Liver (tissue), 9 donors: ENCODE results near the gene KCNN3. TPM values are rescaled to one million over a fixed set of nuclear protein-coding genes. Genes with fewer than 3 reads are reported as not detected.

Experiments used
- DNase-seq: peaks from one replicate; pipeline ENCODE4 v3.0.0-alpha.2; 2017; ENCODE audit warnings: low spot score
- H3K27ac ChIP-seq, 2 donors: one replicate each; pipeline ENCODE4 v1.7.0; 2013; ENCODE audit warnings: inconsistent platforms in 2 of 2, low read length in 2 of 2, control low read depth in 1 of 2, low read depth in 1 of 2, mild to moderate bottlenecking in 1 of 2
- H3K27me3 ChIP-seq, 4 donors: one replicate each; pipeline versions ENCODE4 v1.6.1 to v1.7.0; 2013; ENCODE audit warnings: low read length in 3 of 4, inconsistent platforms in 1 of 4, mild to moderate bottlenecking in 1 of 4, moderate library complexity in 1 of 4; ENCODE audit not compliant: control insufficient read depth in 4 of 4, insufficient read depth in 4 of 4
- H3K36me3 ChIP-seq, 4 donors: one replicate each; pipeline versions ENCODE4 v1.6.1 to v1.7.0; 2013; ENCODE audit warnings: low read length in 3 of 4, mild to moderate bottlenecking in 3 of 4, low read depth in 1 of 4, moderate library complexity in 1 of 4; ENCODE audit not compliant: control insufficient read depth in 4 of 4, insufficient read depth in 3 of 4
- H3K4me1 ChIP-seq, 4 donors: one replicate each; pipeline versions ENCODE4 v1.6.1 to v1.7.0; 2013; ENCODE audit warnings: low read length in 3 of 4, mild to moderate bottlenecking in 3 of 4, moderate library complexity in 1 of 4; ENCODE audit not compliant: control insufficient read depth in 4 of 4, insufficient read depth in 4 of 4
- H3K4me3 ChIP-seq, 3 donors: one replicate each; pipeline versions ENCODE4 v1.6.1 to v1.7.0; 2013; ENCODE audit warnings: low read length in 3 of 3, control low read depth in 1 of 3, low read depth in 1 of 3, mild to moderate bottlenecking in 1 of 3
- H3K9ac ChIP-seq, 2 donors: one replicate each; pipeline ENCODE4 v1.7.0; 2013; ENCODE audit warnings: low read length in 2 of 2, mild to moderate bottlenecking in 2 of 2, moderate library complexity in 2 of 2, control low read depth in 1 of 2, low read depth in 1 of 2
- H3K9me3 ChIP-seq, 4 donors: one replicate each; pipeline versions ENCODE4 v1.6.1 to v1.7.0; 2013; ENCODE audit warnings: low read length in 3 of 4; ENCODE audit not compliant: control insufficient read depth in 4 of 4
- FOXA1 ChIP-seq: IDR thresholded peaks from 2 replicates; pipeline ENCODE4 v1.6.1; 2016; ENCODE audit warnings: antibody characterized with exemption
- FOXA2 ChIP-seq: IDR thresholded peaks from 2 replicates; pipeline ENCODE4 v1.6.1; 2016; ENCODE audit warnings: antibody characterized with exemption
- GABPA ChIP-seq, 2 donors: IDR thresholded peaks in 1 of 2; conservative IDR thresholded peaks in 1 of 2; 2 replicates each; pipeline ENCODE4 v1.6.1; 2016; ENCODE audit warnings: antibody characterized with exemption in 2 of 2, mild to moderate bottlenecking in 1 of 2, moderate library complexity in 1 of 2
- HNF4A ChIP-seq, 2 donors: conservative IDR thresholded peaks; 2 replicates each; pipeline ENCODE4 v1.6.1; 2016; ENCODE audit warnings: antibody characterized with exemption in 2 of 2, mild to moderate bottlenecking in 2 of 2
- HNF4G ChIP-seq: IDR thresholded peaks from 2 replicates; pipeline ENCODE4 v1.6.1; 2016; ENCODE audit warnings: antibody characterized with exemption
- JUND ChIP-seq, 2 donors: IDR thresholded peaks; 2 replicates each; pipeline ENCODE4 v1.6.1; 2016; ENCODE audit warnings: antibody characterized with exemption in 2 of 2
- NR2F2 ChIP-seq: IDR thresholded peaks from 2 replicates; pipeline ENCODE4 v1.6.1; 2016; ENCODE audit warnings: antibody characterized with exemption
- RAD21 ChIP-seq, 2 donors: IDR thresholded peaks; 2 replicates each; pipeline ENCODE4 v1.6.1; 2016; ENCODE audit warnings: antibody characterized with exemption in 2 of 2, mild to moderate bottlenecking in 2 of 2
- SP1 ChIP-seq: IDR thresholded peaks from 2 replicates; pipeline ENCODE4 v1.6.1; 2018; ENCODE audit warnings: antibody characterized with exemption, mild to moderate bottlenecking
- TAF1 ChIP-seq: conservative IDR thresholded peaks from 2 replicates; pipeline ENCODE4 v1.6.1; 2016; ENCODE audit warnings: antibody characterized with exemption, mild to moderate bottlenecking
- YY1 ChIP-seq: IDR thresholded peaks from 2 replicates; pipeline ENCODE4 v1.6.1; 2016; ENCODE audit warnings: antibody characterized with exemption, mild to moderate bottlenecking
- WGBS: extraction: QIAGEN DNeasy Blood & Tissue Kit; methylation state at CpG from one replicate; pipeline ENCODE4 v1.1.7; 2013; 5-methylcytosine and 5-hydroxymethylcytosine counted together
- polyA plus RNA-seq, 2 donors: library from polyadenylated mRNA; stranded (reverse) in 1 of 2; unstranded in 1 of 2; fragments of 200-250 nt in 1 of 2; fragments of >200 nt in 1 of 2; fragmentation: Nextera tagmentation in 1 of 2; extraction: Ambion mirVana in 1 of 2; gene quantifications; one replicate each; pipeline versions ENCODE4 v1.2.1 to v1.2.3, GENCODE V29; 2013 to 2015
- total RNA-seq, 2 donors: library from RNA; depleted of rRNA; stranded (reverse); fragments of >200 nt; gene quantifications; one replicate each; pipeline ENCODE4 v1.2.3, GENCODE V29; 2014
- TF ChIP-seq, protein P1 (sequence below): IDR thresholded peaks from 2 replicates; pipeline ENCODE4 v1.6.1; 2016; ENCODE audit warnings: antibody characterized with exemption
- TF ChIP-seq, protein P2 (sequence below): fragments of 150-350 bp; IDR thresholded peaks from 2 replicates; pipeline ENCODE4 v1.5.1; 2017; ENCODE audit warnings: improper control_type of control experiment, low read depth, low read length; ENCODE audit not compliant: missing input control
- TF ChIP-seq, protein P3 (sequence below): IDR thresholded peaks from 2 replicates; pipeline ENCODE4 v1.6.1; 2016; ENCODE audit warnings: antibody characterized with exemption, mild to moderate bottlenecking
- donor health status: healthy.
- donor health status: healthy.
- donor health status: healthy.
- donor health status: healthy.
- donor health status: healthy.

KCNN3 gene
- total and polyA plus RNA-seq, 4 donors: 0.09 to 0.68 (median 0.15) TPM

DNA sequence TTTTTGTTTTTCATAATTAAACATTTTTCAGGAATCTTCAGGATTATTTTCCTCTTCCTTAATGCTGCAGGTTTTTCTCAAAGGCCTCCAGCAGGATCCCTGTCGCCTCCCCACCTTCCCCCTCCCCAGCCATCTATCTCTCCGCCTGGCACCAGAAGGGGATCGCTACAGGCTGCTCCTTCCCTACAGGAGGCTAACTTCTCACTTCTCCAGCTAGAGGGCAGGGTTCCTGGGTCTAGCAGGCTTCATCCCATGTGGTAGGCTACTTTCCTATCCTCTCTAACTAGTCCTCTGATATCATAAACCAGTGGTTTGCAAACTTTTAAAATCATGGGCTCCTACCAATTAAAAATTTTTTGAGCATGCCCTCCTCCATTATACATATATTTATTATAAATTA lies 104.1 kb downstream of the KCNN3 start:
- no peaks in the 10 kb centered on the region for H3K27me3 ChIP-seq
- 68% methylated on average over 3 of the region's 3 CpGs for WGBS
- DNase-seq: no peak
- TF ChIP-seq, protein P1, sequence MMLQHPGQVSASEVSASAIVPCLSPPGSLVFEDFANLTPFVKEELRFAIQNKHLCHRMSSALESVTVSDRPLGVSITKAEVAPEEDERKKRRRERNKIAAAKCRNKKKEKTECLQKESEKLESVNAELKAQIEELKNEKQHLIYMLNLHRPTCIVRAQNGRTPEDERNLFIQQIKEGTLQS: no peak
- TF ChIP-seq RAD21 (IDR thresholded peaks at IDR 0.05): peak; percentile 56 to 71
- TF ChIP-seq SP1: no peak
- TF ChIP-seq, protein P2, sequence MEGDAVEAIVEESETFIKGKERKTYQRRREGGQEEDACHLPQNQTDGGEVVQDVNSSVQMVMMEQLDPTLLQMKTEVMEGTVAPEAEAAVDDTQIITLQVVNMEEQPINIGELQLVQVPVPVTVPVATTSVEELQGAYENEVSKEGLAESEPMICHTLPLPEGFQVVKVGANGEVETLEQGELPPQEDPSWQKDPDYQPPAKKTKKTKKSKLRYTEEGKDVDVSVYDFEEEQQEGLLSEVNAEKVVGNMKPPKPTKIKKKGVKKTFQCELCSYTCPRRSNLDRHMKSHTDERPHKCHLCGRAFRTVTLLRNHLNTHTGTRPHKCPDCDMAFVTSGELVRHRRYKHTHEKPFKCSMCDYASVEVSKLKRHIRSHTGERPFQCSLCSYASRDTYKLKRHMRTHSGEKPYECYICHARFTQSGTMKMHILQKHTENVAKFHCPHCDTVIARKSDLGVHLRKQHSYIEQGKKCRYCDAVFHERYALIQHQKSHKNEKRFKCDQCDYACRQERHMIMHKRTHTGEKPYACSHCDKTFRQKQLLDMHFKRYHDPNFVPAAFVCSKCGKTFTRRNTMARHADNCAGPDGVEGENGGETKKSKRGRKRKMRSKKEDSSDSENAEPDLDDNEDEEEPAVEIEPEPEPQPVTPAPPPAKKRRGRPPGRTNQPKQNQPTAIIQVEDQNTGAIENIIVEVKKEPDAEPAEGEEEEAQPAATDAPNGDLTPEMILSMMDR: peak; percentile 34
- no peaks in the 10 kb centered on the region for H3K36me3 ChIP-seq
- H3K9ac ChIP-seq: no peak overlapping the region
- no peak overlapping the region for H3K4me3 ChIP-seq
- no peak overlapping the region for H3K27ac ChIP-seq
- H3K4me1 ChIP-seq: no peaks in the 10 kb centered on the region
- no peaks in the 10 kb centered on the region for H3K9me3 ChIP-seq

DNA sequence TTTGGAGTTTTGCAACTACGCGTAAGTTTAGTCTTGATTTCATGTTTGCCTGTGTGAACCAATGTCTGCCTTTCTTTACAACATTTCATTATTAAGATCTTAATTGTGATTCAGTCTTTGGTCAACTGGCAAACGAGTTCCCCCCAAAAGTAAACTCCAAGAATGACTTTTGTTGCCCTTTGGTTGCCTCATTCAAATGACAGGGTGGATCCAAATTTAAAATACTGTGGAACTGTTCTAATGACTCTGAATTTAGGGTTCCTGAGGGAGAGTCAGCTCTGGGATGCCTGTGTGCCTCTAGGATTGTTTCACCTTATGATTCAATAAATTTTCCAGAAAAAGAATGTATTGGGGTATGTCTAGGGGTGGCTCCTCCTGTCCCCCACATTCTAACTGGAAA lies 105.3 kb downstream of the KCNN3 start:
- TF ChIP-seq YY1: no peak
- H3K27me3 ChIP-seq: no peaks in the 10 kb centered on the region
- 82% methylated on average over 3 of the region's 3 CpGs for WGBS
- H3K36me3 ChIP-seq: no peaks in the 10 kb centered on the region
- no peak overlapping the region for H3K9ac ChIP-seq
- DNase-seq: no peak
- H3K27ac ChIP-seq: no peak overlapping the region
- H3K9me3 ChIP-seq: no peaks in the 10 kb centered on the region
- H3K4me3 ChIP-seq: no peak overlapping the region
- H3K4me1 ChIP-seq: peaks cover 2 to 8% (median 4%) of the 10 kb centered on the region in 4 donors

DNA sequence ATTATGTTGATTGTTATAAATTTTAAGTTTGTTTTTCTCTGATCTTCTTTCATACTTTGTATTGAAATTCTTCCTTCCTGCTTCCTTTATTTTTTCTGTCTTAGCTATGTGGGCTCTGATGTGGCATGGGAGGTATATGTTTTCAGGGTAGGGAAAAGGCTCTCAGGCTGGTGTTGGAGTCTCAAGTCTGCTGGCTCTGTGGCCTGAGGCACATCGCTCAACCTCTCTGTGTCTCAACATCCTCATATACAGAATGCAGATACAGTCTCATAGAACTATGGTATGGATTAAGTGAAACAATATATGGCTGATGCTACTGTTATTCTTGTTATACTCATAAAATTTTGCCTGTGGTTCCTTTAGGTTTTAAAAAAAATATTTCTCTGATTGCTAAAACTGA lies 105.9 kb downstream of the KCNN3 start:
- no peak overlapping the region for H3K27ac ChIP-seq
- no peak for DNase-seq
- no peaks in the 10 kb centered on the region for H3K9me3 ChIP-seq
- H3K27me3 ChIP-seq: no peaks in the 10 kb centered on the region
- no peaks in the 10 kb centered on the region for H3K36me3 ChIP-seq
- 98% methylated on average over 1 of the region's 1 CpG for WGBS
- H3K4me3 ChIP-seq: no peak overlapping the region
- no peak for TF ChIP-seq HNF4G
- no peak for TF ChIP-seq HNF4A (conservative IDR thresholded peaks at IDR 0.05)
- TF ChIP-seq FOXA1: no peak
- H3K9ac ChIP-seq: no peak overlapping the region
- H3K4me1 ChIP-seq: peaks cover 2 to 8% (median 4%) of the 10 kb centered on the region in 4 donors

DNA sequence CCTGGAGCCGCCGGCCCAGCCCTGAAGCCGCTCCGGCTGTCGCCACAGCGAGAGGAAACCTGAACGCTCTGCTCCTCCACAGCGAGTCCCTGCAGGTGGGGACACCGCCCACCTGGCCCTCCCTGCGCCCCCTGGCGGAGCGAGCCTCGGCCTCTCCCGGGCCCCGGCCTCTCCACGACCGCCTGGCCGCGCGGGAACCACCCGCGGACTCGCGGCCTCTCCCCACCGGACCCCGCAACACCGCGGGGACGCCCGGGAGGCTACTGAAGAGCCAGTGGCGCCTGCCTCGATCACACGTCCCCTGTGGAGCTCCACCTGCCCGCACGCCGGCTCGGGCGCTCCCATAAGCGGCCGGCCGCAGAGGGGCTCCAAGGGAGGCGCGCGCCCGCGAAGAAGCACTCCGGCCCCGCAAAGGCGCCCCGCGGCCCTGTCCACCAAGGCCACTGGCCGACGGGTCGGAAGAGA lies 109.6 kb downstream of the KCNN3 start:
- Histone ChIP-seq H3K9ac (peak overlapping the region; percentile 2 to 31), H3K4me3 (peak overlapping the region in 2 of 3 donors; percentile 51 to 53), H3K27me3 (no peaks in the 10 kb centered on the region), H3K9me3 (no peaks in the 10 kb centered on the region), H3K36me3 (no peaks in the 10 kb centered on the region), H3K4me1 (peaks cover 2 to 8% (median 4%) of the 10 kb centered on the region in 4 donors), H3K27ac (no peak overlapping the region)
- peak; percentile 80 for DNase-seq
- TF ChIP-seq HNF4A (conservative IDR thresholded peaks at IDR 0.05) (no peak), GABPA (IDR thresholded peaks at IDR 0.05 in 1 of 2, conservative IDR thresholded peaks at IDR 0.05 in 1 of 2) (no peak), FOXA2 (no peak), YY1 (no peak), JUND (IDR thresholded peaks at IDR 0.05) (no peak), TAF1 (no peak), SP1 (no peak), NR2F2 (no peak), RAD21 (IDR thresholded peaks at IDR 0.05) (peak; percentile 66 to 83)
- TF ChIP-seq, protein P3, sequence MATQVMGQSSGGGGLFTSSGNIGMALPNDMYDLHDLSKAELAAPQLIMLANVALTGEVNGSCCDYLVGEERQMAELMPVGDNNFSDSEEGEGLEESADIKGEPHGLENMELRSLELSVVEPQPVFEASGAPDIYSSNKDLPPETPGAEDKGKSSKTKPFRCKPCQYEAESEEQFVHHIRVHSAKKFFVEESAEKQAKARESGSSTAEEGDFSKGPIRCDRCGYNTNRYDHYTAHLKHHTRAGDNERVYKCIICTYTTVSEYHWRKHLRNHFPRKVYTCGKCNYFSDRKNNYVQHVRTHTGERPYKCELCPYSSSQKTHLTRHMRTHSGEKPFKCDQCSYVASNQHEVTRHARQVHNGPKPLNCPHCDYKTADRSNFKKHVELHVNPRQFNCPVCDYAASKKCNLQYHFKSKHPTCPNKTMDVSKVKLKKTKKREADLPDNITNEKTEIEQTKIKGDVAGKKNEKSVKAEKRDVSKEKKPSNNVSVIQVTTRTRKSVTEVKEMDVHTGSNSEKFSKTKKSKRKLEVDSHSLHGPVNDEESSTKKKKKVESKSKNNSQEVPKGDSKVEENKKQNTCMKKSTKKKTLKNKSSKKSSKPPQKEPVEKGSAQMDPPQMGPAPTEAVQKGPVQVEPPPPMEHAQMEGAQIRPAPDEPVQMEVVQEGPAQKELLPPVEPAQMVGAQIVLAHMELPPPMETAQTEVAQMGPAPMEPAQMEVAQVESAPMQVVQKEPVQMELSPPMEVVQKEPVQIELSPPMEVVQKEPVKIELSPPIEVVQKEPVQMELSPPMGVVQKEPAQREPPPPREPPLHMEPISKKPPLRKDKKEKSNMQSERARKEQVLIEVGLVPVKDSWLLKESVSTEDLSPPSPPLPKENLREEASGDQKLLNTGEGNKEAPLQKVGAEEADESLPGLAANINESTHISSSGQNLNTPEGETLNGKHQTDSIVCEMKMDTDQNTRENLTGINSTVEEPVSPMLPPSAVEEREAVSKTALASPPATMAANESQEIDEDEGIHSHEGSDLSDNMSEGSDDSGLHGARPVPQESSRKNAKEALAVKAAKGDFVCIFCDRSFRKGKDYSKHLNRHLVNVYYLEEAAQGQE: no peak
- TF ChIP-seq, protein P1: no peak
- TF ChIP-seq, protein P2: peak; percentile 68
- WGBS: 3% methylated on average over 54 of the region's 54 CpGs
